IPS-20b (cell line): ENCODE results near the gene KRT26.
A peak's percentile ranks its signal among the peaks of the same experiment; 100 is the strongest.
"Not testable (repeated sequence)": the region's sequence is repeated elsewhere in the genome, so short reads cannot be mapped to it uniquely, and the experiment has no call there.

Experiments used
- H3K27ac ChIP-seq: one replicate; pipeline ENCODE4 v1.5.1; 2013; ENCODE audit warnings: low read length
- H3K27me3 ChIP-seq: 2 replicates; pipeline ENCODE4 v1.6.1; 2013; ENCODE audit warnings: mild to moderate bottlenecking, low read length, inconsistent platforms; ENCODE audit not compliant: insufficient read depth
- H3K36me3 ChIP-seq: 2 replicates; pipeline ENCODE4 v1.6.1; 2013; ENCODE audit warnings: low read depth, mild to moderate bottlenecking, inconsistent platforms, low read length, moderate library complexity; ENCODE audit not compliant: insufficient read depth
- H3K4me1 ChIP-seq: 2 replicates; pipeline ENCODE4 v1.6.1; 2013; ENCODE audit warnings: mild to moderate bottlenecking, control low read depth, inconsistent platforms, low read length, moderate library complexity; ENCODE audit not compliant: insufficient read depth
- H3K4me3 ChIP-seq: 2 replicates; pipeline ENCODE4 v1.5.1; 2013; ENCODE audit warnings: mild to moderate bottlenecking, low read length, inconsistent platforms
- H3K9ac ChIP-seq: 2 replicates; pipeline ENCODE4 v1.6.1; 2013; ENCODE audit warnings: low read depth, mild to moderate bottlenecking, inconsistent platforms, low read length, moderate library complexity
- H3K9me3 ChIP-seq: 2 replicates; pipeline ENCODE4 v1.6.1; 2013; ENCODE audit warnings: mild to moderate bottlenecking, low read depth, low read length, inconsistent platforms; ENCODE audit not compliant: insufficient read depth

The KRT26 gene, protein sequence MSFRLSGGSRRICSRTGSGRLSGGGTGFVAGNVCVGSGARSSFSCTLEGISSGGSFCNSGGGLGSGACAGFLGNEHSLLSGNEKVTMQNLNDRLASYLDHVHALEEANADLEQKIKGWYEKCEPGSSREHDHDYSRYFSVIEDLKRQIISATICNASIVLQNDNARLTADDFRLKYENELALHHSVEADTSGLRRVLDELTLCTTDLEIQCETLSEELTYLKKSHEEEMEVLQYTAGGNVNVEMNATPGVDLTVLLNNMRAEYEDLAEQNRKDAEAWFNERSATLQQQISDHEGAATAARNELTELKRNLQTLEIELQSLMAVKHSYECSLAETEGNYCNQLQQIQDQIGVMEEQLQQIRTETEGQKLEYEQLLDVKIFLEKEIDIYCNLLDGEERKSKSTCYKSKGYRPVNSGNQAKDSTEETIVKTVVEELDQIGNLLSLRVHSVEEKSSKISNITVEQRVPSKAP

DNA sequence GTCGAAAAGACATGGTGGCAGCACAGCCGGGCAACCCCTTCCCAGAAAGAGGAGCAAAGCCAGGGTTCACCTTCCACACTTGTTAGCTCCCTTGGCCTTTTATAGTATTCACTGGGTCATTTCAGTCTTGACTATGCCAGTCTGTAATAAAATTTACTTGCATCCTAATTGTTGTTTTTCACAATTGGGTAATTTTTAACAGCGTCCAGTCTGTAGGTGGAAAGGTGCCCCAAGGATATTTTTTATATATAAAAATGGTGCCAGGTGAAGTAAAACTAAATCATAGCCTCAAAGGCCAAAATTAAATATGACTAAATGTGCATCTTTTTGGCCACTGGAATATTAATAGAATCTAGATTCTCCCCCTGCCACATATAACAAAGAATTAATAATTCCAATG is at the start of gene KRT26:
Gene KRT26, minus strand, starts transcription at position 101 of the 400 bp plus-strand sequence. Its CDS starts 88 bp downstream, at position 13.
- no peaks in the 10 kb centered on the region for H3K4me1 ChIP-seq
- no peak within 1 kb of the TSS for H3K27ac ChIP-seq
- no peaks in the 10 kb centered on the region; the same call in 1 of the 2 replicates for H3K27me3 ChIP-seq
- no peak within 1 kb of the TSS for H3K4me3 ChIP-seq
- H3K9ac ChIP-seq: no peak within 1 kb of the TSS
- H3K36me3 ChIP-seq: no peaks in the 10 kb centered on the region
- H3K9me3 ChIP-seq: no peaks in the 10 kb centered on the region

DNA sequence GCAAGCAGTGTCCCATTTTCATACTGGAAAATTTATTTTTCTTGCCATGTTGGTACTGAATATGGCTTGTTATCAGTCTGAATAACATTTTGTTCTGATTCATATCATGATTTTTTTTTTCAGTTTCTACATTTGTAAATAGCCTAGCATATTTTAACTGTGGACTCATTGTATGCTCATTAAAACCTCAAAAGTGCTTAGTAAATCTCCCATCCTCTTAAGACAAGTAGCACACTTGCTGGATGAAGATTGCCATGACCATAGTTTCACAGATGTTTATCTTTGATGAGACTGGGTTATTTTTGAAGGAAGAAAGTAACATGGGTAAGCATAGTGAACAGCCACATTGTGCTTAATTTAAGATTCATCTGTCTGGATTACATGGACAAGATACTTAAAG is 49.5 kb upstream of the KRT26 start:
- H3K9me3 ChIP-seq: no peaks in the 10 kb centered on the region
- H3K4me3 ChIP-seq: no peak overlapping the region
- H3K9ac ChIP-seq: no peak overlapping the region
- H3K36me3 ChIP-seq: peaks cover 6% of the 10 kb centered on the region; the same call in 1 of the 2 replicates
- no peaks in the 10 kb centered on the region; the same call in 1 of the 2 replicates for H3K4me1 ChIP-seq
- H3K27me3 ChIP-seq: peaks cover 17% of the 10 kb centered on the region
- no peak overlapping the region for H3K27ac ChIP-seq

DNA sequence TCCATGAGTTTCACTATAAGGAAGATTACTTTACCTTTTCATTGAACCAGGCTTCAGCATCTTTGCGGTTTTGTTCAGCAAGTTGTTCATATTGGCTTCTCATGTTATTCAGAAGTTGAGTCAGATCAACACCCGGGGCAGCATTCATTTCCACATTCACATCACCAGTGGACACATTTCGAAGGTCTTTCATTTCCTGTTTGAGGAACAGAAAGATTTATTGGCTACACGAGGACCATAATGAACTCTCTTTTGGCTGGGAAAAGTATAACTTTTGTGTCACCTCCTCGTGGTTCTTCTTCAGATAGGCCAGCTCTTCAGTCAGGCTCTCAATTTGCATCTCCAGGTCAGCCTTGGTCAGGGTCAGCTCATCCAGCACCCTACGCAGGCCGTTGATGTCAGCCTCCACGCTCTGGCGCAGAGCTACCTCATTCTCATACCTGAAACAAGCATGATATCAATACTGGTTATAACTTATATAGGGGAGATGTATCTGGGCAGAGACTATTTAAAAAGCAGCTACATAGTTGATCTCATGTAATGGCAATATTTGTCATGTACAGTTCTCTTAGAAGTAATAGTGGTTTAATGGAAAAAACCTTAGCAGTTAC is 48.3 kb upstream of the KRT26 start:
- Histone ChIP-seq H3K4me3 (peak overlapping the region; percentile 82), H3K9ac (no peak overlapping the region), H3K27ac (no peak overlapping the region), H3K9me3 (no peaks in the 10 kb centered on the region), H3K36me3 (peaks cover 6% of the 10 kb centered on the region; the same call in 1 of the 2 replicates), H3K27me3 (0 out of 2 replicates have a peak, but pooled peaks cover 18% of the 10 kb centered on the region), H3K4me1 (no peaks in the 10 kb centered on the region; the same call in 1 of the 2 replicates)

DNA sequence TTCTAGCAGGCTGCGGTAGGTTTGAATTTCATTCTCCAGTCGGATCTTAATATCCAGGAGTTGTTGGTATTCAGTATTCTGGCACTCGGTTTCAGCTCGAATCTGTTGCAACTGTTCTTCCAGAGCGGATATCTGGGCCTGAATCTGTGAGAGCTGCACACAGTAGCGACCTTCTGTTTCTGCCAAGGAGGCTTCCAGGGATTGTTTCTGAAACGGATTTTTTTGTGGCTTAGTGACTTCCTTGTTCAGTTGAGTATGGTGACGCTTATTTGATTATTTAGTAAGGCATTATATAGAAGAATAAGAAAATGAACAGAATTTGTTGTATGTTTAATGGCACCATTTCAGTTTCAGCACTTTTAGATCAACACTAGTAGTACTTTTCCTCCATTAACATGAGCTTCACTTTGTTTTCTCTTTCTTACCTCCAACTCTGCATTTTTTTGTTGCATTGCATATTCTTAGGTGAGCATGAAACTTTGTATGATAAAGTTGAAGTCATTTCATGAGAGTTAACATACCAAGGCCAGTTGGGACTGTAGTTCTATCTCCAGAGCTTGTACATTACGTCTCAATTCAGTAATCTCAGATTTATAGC is 47.6 kb upstream of the KRT26 start:
- Histone ChIP-seq H3K27ac (no peak overlapping the region), H3K9ac (peak overlapping the region; percentile 71), H3K9me3 (no peaks in the 10 kb centered on the region), H3K36me3 (peaks cover 6% of the 10 kb centered on the region; the same call in 1 of the 2 replicates), H3K27me3 (0 out of 2 replicates have a peak, but pooled peaks cover 14% of the 10 kb centered on the region), H3K4me1 (no peaks in the 10 kb centered on the region; the same call in 1 of the 2 replicates), H3K4me3 (peak overlapping the region; percentile 82)

DNA sequence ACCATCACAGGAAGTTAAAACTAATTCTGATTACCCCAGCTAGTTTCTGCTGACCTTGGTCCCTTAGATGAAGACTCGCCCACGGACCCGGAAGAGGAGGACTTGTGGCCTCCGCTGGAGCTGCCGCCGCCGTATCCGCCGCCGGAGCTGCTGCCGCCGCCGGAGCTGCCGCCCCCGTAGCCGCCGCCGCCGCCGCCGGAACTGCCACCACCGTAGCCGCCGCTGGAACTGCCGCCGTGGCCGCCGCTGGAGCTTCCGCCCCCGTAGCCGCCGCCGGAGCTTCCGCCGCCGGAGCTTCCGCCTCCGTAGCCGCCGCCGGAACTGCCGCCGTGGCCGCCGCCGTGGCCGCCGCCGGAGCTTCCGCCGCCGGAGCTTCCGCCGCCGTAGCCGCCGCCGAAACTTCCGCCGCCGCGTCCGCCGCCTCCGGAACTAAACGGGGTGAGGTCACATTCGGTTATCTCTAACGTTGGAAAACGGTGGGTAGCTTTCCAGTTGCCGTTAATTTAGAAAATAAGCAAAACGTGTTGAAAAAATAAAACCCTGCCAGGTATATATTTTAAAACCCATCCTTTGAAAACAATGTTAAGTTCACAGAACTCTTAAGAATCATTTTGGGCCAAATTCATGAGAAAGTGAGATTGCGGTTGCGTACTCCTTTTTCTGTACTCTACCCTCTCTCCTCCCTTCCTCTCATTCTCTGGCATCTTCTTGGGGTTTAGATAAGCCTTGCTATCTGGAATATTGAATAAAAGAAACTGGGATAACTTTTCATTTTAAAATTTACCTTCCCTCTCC is 46.9 kb upstream of the KRT26 start:
- no peaks in the 10 kb centered on the region; the same call in 1 of the 2 replicates for H3K4me1 ChIP-seq
- no peaks in the 10 kb centered on the region for H3K9me3 ChIP-seq
- 0 out of 2 replicates have a peak, but pooled peaks cover 14% of the 10 kb centered on the region for H3K27me3 ChIP-seq
- no peak overlapping the region for H3K27ac ChIP-seq
- H3K36me3 ChIP-seq: peaks cover 6% of the 10 kb centered on the region; the same call in 1 of the 2 replicates
- H3K9ac ChIP-seq: peak overlapping the region; percentile 92
- peak overlapping the region; percentile 100 for H3K4me3 ChIP-seq

DNA sequence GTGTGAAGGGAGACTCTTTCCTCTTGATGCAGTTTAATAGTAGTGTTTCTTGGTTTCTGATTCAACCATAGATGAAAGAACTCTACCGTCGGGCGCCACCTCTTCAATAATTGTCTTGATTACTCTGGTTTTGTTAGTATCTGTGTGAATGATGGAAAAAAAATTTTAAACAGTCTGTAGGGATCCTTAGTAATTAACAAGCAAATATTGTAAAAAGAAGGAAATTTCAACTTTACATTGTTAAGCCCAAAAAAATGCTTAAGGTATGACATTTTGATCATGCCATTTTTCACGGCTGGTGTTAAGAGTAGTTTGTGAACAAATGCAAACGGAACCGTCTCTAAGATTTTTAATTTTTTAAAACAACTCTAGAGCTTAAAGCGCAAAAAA is 46.3 kb upstream of the KRT26 start:
- Histone ChIP-seq H3K27ac (no peak overlapping the region), H3K4me1 (no peaks in the 10 kb centered on the region; the same call in 1 of the 2 replicates), H3K27me3 (peaks cover 20% of the 10 kb centered on the region; the same call in 1 of the 2 replicates), H3K4me3 (peak overlapping the region; percentile 100), H3K9ac (peak overlapping the region; percentile 92), H3K9me3 (no peaks in the 10 kb centered on the region), H3K36me3 (peaks cover 6% of the 10 kb centered on the region; the same call in 1 of the 2 replicates)

DNA sequence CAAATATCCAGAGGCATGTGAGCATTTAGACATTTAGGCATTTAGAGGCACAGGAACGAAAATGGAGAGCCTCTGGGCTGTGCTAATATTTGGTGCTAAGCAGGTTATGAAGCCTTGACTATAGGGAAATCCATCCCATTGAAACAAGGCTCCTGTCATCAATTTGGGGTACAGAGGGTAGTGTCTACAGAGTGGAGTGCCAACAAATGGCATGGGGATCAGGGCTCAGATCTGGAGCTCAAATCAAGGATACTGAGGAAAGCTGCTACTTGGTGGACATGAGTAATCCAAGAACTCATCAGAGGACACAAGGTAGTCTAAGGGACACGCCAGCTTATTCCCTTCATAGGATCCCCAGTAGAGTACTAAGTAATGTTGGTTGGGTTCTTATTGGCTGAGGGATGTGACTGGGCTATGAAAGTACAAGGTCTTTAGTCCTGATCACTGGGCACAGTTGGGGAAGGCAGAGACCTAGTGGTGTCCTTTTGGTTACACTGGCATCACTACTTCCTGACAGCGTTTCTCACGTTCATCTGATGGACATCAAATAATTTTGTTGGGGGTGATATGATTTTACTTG is 45.2 kb upstream of the KRT26 start:
- Histone ChIP-seq H3K27ac (no peak overlapping the region), H3K4me3 (no peak overlapping the region), H3K4me1 (no peaks in the 10 kb centered on the region; the same call in 1 of the 2 replicates), H3K36me3 (peaks cover 6% of the 10 kb centered on the region; the same call in 1 of the 2 replicates), H3K27me3 (peaks cover 29% of the 10 kb centered on the region; the same call in 1 of the 2 replicates), H3K9me3 (no peaks in the 10 kb centered on the region), H3K9ac (no peak overlapping the region)

DNA sequence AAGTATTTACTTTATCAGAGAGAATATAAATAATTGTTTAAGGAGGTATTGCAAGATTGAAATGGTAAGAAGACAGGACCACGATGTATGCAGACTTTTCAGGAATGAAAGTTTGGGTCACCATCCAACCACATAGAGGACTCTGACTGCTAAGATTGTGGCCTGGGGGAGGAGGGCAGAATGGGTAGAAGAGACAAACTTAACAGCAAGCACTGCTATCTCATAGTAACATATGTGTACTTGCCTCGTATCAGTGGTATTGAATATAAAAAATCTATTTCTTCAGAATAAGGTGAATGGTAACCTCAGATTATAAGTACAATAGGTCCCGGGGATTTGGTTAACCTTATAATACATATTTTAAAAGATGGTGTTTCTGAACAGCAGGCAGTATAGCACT is 44.6 kb upstream of the KRT26 start:
- Histone ChIP-seq H3K36me3 (peaks cover 6% of the 10 kb centered on the region; the same call in 1 of the 2 replicates), H3K9me3 (no peaks in the 10 kb centered on the region), H3K4me3 (no peak overlapping the region), H3K4me1 (no peaks in the 10 kb centered on the region; the same call in 1 of the 2 replicates), H3K27ac (no peak overlapping the region), H3K27me3 (peaks cover 33% of the 10 kb centered on the region; the same call in 1 of the 2 replicates), H3K9ac (no peak overlapping the region)

DNA sequence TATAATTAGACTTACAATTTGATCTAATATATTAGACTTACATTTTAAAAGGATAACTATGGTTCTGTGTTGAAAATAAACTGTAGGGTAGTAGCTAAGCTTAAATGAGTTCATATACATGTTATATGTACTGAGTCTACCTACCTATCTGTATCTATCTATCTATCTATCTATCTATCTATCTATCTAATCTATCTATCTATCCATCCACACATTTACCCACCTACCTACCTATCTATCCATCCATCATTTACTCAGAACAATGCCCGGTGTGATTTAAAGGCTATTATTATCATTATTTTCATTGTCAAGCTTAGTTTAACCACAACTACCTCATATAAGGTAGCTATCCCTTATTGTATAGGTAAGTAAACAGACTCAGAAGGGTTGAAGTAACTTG is 43.4 kb upstream of the KRT26 start:
- Histone ChIP-seq H3K4me1 (no peaks in the 10 kb centered on the region; the same call in 1 of the 2 replicates), H3K27ac (no peak overlapping the region), H3K9ac (no peak overlapping the region), H3K4me3 (no peak overlapping the region), H3K9me3 (no peaks in the 10 kb centered on the region), H3K36me3 (peaks cover 6% of the 10 kb centered on the region; the same call in 1 of the 2 replicates), H3K27me3 (peaks cover 42% of the 10 kb centered on the region)

DNA sequence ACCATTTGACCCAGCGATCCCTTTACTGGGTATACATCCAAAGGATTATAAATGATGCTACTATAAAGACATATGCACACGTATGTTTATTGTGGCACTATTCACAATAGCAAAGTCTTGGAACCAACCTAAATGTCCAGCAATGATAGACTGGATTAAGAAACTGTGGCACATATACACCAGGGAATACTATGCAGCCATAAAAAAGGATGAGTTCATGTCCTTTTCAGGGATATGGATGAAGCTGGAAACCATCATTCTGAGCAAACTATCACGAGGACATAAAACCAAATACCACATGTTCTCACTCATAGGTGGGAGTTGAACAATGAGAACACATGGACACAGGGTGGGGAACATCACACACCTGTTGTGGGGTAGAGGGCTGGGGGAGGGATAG is 42.7 kb upstream of the KRT26 start:
- H3K9me3 ChIP-seq, H3K36me3 ChIP-seq, H3K4me3 ChIP-seq, H3K4me1 ChIP-seq, H3K27ac ChIP-seq, H3K9ac ChIP-seq: not testable (repeated sequence)
- H3K27me3 ChIP-seq: peaks cover 44% of the 10 kb centered on the region
